Measurements from ENCODE around the gene AKAP8L.

AKAP8L gene, protein sequence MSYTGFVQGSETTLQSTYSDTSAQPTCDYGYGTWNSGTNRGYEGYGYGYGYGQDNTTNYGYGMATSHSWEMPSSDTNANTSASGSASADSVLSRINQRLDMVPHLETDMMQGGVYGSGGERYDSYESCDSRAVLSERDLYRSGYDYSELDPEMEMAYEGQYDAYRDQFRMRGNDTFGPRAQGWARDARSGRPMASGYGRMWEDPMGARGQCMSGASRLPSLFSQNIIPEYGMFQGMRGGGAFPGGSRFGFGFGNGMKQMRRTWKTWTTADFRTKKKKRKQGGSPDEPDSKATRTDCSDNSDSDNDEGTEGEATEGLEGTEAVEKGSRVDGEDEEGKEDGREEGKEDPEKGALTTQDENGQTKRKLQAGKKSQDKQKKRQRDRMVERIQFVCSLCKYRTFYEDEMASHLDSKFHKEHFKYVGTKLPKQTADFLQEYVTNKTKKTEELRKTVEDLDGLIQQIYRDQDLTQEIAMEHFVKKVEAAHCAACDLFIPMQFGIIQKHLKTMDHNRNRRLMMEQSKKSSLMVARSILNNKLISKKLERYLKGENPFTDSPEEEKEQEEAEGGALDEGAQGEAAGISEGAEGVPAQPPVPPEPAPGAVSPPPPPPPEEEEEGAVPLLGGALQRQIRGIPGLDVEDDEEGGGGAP

GRCh38 chr19:15418579-15419412 lies at the start of gene AKAP8L:
Gene AKAP8L, minus strand, starts transcription at chr19:15418988. Its CDS starts 65 bp downstream, at chr19:15418923.
- peak; percentile 99 for DNase-seq

- DNase-seq: no peak
Observed at GRCh38 chr19:15467734-15468214, 49.0 kb upstream of the AKAP8L start.

- DNase-seq: no peak
Observed at GRCh38 chr19:15466851-15467733, 48.3 kb upstream of the AKAP8L start.

GRCh38 chr19:15464394-15465385 lies 45.9 kb upstream of the AKAP8L start, which contains the start of gene RASAL3:
Gene RASAL3, minus strand, starts transcription at chr19:15464544. Its CDS starts 186 bp downstream, at chr19:15464358.
- DNase-seq: no peak

DNA sequence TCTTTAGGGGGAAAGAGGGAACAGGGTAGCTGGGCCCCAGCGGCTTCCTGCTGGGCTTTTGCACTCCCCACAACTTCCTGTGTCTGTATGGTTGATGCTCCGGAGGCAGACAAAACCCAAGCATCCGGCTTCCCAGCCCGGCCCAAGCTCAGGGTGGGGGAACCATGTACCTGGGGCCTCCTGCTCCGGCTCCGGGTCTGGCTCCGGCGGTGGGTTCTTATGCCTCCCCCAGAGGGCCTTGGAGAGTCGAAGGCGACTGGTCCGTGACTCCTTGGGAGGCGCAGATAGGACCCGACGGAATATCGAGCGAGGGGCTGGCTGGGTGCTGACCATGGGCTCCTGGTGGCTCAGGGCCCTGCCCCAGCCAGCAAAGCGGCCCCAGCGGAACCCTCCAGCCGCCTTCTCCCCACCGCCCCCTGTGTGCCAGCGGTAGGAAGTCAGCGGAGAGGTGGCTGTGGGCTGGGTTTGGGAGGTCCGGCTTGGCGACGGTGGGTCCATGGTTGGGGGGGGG lies 45.1 kb upstream of the AKAP8L start:
- no peak for DNase-seq

DNA sequence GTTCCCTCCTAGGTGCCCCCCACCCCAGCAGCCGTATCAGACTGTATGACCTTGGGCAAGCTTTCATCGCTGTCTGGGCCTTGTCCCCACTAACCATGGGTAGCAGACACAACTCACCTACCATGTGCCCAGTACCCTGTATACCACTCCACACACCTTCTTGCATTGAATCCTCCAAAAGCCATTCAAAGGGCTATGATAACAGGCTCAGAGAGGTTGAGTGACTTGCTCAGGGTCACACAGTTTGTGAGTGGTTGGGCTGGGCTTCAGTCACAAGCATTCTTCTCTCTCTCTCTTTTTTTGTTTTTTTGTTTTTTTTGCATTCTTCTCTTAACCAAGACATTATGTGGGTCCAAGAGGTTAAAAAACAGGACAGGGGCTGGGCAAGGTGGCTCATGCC lies 42.9 kb upstream of the AKAP8L start:
- no peak for DNase-seq

DNA sequence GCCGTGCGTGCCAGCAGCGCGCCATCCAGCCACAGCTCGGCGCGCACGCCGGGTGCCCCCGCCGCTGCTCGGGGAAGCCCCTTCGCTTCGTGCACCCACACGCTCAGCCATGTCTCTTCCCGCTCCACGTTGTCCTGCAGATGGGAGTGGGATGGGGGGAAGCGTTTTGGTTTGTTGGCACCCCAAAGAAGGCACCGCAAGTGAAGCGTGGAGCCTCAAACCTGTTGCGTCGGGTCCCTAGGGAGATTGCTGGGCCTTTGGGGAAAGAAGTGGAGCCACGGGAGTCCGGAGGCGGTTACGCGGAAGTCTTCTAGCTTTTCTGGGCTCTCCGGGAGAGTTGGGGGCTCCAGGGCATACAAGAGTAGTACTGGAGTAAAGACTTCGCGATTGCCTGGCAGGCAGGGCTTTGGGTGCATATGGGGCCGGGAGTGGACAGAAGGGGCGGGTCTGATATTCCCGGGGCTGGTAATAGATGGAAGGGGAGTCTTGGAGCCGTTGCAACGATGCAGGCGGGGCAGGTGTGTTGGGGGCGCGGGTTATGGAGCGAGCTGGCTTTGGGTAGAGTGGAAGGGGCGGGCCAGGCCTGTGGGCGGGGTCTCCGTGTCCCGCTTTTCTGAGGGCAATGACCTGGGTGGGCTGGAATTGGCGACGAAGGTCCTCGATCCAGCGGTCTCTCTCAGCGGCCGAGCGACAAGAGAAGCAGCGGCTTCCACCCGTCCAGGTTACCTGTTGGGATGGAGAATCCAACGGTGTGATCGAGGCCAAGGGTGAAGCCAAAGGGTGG lies 39.1 kb upstream of the AKAP8L start:
- DNase-seq: no peak

- DNase-seq: peak; percentile 65
Observed at GRCh38 chr19:15456871-15457700, 38.3 kb upstream of the AKAP8L start.

GRCh38 chr19:15456441-15456840 lies 37.7 kb upstream of the AKAP8L start:
- DNase-seq: no peak

DNA sequence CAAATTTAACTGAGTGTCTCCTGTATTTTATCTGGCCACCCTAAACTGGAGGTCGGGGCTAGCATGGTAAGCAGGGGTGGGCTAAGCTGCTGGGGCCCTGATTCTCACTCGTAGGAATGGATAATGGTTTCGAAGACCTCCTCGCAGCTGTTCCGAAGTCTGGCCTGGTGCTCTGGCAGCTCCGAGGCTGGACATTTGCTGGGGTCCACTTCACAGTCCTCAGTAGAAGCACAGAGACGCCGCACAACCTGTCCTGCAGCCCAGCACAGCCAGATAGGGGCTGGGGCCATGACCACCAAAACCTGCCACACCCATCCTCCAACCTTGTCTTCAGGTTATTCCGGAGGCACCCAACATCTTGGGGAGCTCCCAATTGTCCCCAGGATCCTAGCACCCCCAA lies 37.2 kb upstream of the AKAP8L start:
- no peak for DNase-seq

- DNase-seq: no peak
Observed at GRCh38 chr19:15453906-15454860, 35.4 kb upstream of the AKAP8L start.

DNA sequence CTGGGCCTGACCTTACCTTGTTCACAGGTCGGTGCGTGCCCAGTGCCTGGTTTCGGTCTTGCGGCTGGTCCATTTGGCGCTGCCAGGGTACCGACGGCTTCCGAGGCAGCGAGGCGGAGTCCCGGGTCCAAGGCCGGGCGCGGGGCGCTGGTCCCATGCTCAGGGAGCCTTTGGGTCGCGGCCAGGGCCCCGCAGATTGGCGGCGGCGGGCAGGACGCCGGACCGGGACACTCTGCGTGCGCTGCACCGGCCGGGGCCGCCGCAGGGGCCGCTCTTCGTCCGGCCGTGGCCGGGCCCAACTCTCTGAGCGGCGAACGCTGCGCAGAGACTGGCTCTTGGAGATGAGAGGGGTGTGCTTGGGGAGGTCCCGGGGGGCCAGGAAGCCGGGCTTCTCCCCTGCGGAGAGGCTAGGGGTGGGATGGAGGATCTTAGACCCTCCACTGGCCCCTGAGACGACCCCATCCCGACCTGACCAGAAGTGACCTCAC lies 34.3 kb upstream of the AKAP8L start:
- no peak for DNase-seq

- DNase-seq: no peak
Observed at GRCh38 chr19:15452111-15453047, 33.6 kb upstream of the AKAP8L start.

DNA sequence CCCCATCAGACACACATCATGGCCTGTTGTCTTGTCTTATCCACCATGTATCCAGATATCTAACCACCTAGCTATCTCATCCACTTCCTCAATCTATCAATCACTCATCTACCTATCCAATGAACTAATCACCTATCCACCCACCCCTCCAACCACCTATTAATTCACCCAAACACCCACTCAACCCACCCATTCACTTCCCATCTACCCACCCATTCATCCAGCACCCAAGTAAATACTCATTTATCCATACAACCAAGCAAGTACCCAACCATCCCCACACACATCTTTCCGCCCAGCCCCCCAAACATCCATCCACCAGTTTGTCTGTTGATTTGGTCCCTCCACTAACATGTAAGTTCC lies 31.7 kb upstream of the AKAP8L start:
- DNase-seq: no peak

DNA sequence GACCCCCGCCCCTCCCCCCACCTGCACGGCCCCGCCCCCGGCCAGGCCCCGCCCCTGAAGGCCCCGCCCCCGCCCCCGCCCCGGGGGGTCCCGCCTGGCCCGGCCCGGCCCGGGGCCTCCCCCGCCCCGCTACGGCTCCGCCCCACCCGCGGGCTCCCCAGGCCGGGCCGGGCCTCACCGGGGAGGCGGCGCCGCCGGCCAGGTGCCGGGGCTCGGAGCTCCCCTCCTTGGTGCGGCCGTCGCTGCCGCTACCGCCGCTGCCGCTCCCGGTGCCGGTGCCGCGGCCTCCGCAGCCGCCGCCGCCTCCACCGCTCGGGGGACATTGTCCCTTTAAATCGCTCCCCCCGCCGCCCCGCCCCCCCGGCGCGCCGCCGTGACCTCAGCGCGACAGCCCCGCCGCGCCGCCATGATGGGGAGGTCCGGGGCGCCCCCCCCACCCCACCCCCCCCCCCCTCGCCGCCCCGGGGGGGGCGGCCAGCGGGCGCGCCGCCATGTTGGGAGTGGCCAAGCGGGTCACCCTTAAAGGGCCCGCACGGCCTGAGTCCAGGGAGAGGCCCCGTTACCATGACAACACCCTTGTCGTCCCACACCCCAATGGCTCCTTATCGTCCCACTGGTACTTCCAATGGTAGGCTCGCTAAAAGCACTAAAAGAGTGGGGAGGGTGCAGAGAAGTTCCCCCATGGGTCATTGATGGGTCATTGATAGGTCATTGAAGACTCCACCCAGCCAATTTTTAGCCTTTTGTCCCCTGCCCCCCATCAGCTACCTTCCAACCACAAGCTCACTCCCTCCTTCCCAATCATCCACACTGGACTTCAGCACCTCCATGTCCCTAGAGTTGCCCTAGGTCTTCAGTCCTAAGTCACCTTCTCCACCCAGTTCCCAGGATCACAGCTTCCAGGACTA lies 31.1 kb upstream of the AKAP8L start, which contains the start of gene WIZ:
WIZ (minus strand) TSS at position 337 of the 908 bp plus-strand sequence. CDS start 1,649 bp downstream, outside the sequence.
- DNase-seq: peak; percentile 47
